CD4-positive, alpha-beta T cell treated with Interleukin-12 subunit alpha and Interleukin-12 subunit beta, for 1 hour (primary cell): Measurements from ENCODE around the gene DEUP1.
"Not testable (repeated sequence)": the region's sequence is repeated elsewhere in the genome, so short reads cannot be mapped to it uniquely, and the experiment has no call there.

Experiments used
- DNase-seq: peaks from one replicate; pipeline ENCODE4 v3.0.0-alpha.2; 2020

DEUP1 gene

GRCh38 chr11:93330446-93330984 lies at the start of gene DEUP1:
TSS of gene DEUP1 (plus strand) at chr11:93330742. CDS start at chr11:93332260, 1,518 bp downstream.
- DNase-seq = no peak

- DNase-seq = no peak
Observed at GRCh38 chr11:93285430-93285829, 45.1 kb upstream of the DEUP1 start.

- DNase-seq = no peak
Observed at GRCh38 chr11:93287434-93287833, 43.1 kb upstream of the DEUP1 start.

GRCh38 chr11:93288079-93288478 lies 42.5 kb upstream of the DEUP1 start:
- no peak for DNase-seq

- no peak for DNase-seq
Observed at GRCh38 chr11:93288767-93289166, 41.8 kb upstream of the DEUP1 start.

- DNase-seq = no peak
Observed at GRCh38 chr11:93289782-93290463, 40.6 kb upstream of the DEUP1 start.

- DNase-seq = no peak
Observed at GRCh38 chr11:93291110-93291509, 39.4 kb upstream of the DEUP1 start.

- DNase-seq = no peak
Observed at GRCh38 chr11:93291898-93292297, 38.6 kb upstream of the DEUP1 start.

- no peak for DNase-seq
Observed at GRCh38 chr11:93295921-93296575, 34.5 kb upstream of the DEUP1 start.

GRCh38 chr11:93303689-93304088 lies 26.9 kb upstream of the DEUP1 start:
- DNase-seq = no peak

- DNase-seq = not testable (repeated sequence)
Observed at GRCh38 chr11:93314399-93314798, 16.1 kb upstream of the DEUP1 start.

- DNase-seq = no peak
Observed at GRCh38 chr11:93319224-93319839, 11.2 kb upstream of the DEUP1 start.

GRCh38 chr11:93320230-93320629 lies 10.3 kb upstream of the DEUP1 start:
- DNase-seq = no peak

GRCh38 chr11:93322207-93322606 lies 8.3 kb upstream of the DEUP1 start:
- no peak for DNase-seq

- DNase-seq = no peak
Observed at GRCh38 chr11:93323747-93324146, 6.8 kb upstream of the DEUP1 start.

GRCh38 chr11:93324500-93324899 lies 6.0 kb upstream of the DEUP1 start:
- DNase-seq = no peak

GRCh38 chr11:93326681-93327080 lies 3.9 kb upstream of the DEUP1 start:
- DNase-seq = no peak

GRCh38 chr11:93329936-93330445 lies 551 bp upstream of the DEUP1 start:
- DNase-seq = no peak

- DNase-seq = no peak
Observed at GRCh38 chr11:93340223-93340622, 9.7 kb downstream of the DEUP1 start.

GRCh38 chr11:93344855-93345333 lies 14.4 kb downstream of the DEUP1 start:
- DNase-seq = no peak

GRCh38 chr11:93348930-93349329 lies 18.4 kb downstream of the DEUP1 start:
- no peak for DNase-seq

GRCh38 chr11:93350835-93351234 lies 20.3 kb downstream of the DEUP1 start:
- no peak for DNase-seq

GRCh38 chr11:93359396-93359795 lies 28.9 kb downstream of the DEUP1 start:
- DNase-seq = no peak

GRCh38 chr11:93361435-93361834 lies 30.9 kb downstream of the DEUP1 start:
- DNase-seq = no peak
